ENCODE measurements around the gene FYB1.

FYB1 gene

GRCh38 chr5:39076757-39077728, 142.3 kb downstream of the FYB1 start:
- DNase-seq = peak in 1 of 5 experiments; percentile 56

GRCh38 chr5:39076101-39076756, 143.1 kb downstream of the FYB1 start:
- no peak for DNase-seq

- peak; percentile 76 to 93 (median 85) for DNase-seq
Observed at GRCh38 chr5:39074017-39074814, 145.1 kb downstream of the FYB1 start, which contains the start of gene RICTOR. TSS of gene RICTOR (minus strand) at chr5:39074399. CDS start at chr5:39074377, 22 bp downstream.

GRCh38 chr5:39073767-39074016, 145.7 kb downstream of the FYB1 start:
- peak in 1 of 5 experiments; percentile 2 for DNase-seq

- peak; percentile 18 to 89 (median 46) for DNase-seq
Observed at GRCh38 chr5:39072925-39073766, 146.2 kb downstream of the FYB1 start.

- no peak for DNase-seq
Observed at GRCh38 chr5:39068099-39068498, 151.3 kb downstream of the FYB1 start.

- DNase-seq = no peak
Observed at GRCh38 chr5:39064450-39064849, 154.9 kb downstream of the FYB1 start.

- DNase-seq = no peak
Observed at GRCh38 chr5:39063037-39063436, 156.3 kb downstream of the FYB1 start.

GRCh38 chr5:39062530-39062929, 156.8 kb downstream of the FYB1 start:
- DNase-seq = no peak

GRCh38 chr5:39062104-39062503, 157.3 kb downstream of the FYB1 start:
- DNase-seq = no peak

GRCh38 chr5:39059064-39059463, 160.3 kb downstream of the FYB1 start:
- DNase-seq = no peak

GRCh38 chr5:39058178-39058921, 161.0 kb downstream of the FYB1 start:
- DNase-seq = no peak

GRCh38 chr5:39057734-39058133, 161.6 kb downstream of the FYB1 start:
- peak in 1 of 5 experiments; percentile 15 for DNase-seq

- no peak for DNase-seq
Observed at GRCh38 chr5:39055768-39056398, 163.5 kb downstream of the FYB1 start.
